OCI-LY7 (cell line): ENCODE results near the gene ADIG.

Experiments
- CTCF ChIP-seq: fragments of 200-600 bp; sonication (generic); conservative IDR thresholded peaks from 2 replicates; pipeline ENCODE4 v1.5.1; 2014; ENCODE audit warnings: mild to moderate bottlenecking, antibody characterized with exemption, low read length, moderate library complexity, mixed read lengths
- EZH2phosphoT487 ChIP-seq: fragments of 200-600 bp; sonication (generic); IDR thresholded peaks from 2 replicates; pipeline ENCODE4 v1.6.1; 2018; ENCODE audit warnings: low read depth, borderline replicate concordance, mild to moderate bottlenecking, mixed run types, antibody characterized with exemption, low read length, moderate library complexity, mixed read lengths

GRCh38 chr20:38534756-38535155 is 46.2 kb upstream of the ADIG start:
- TF ChIP-seq CTCF (no peak), EZH2phosphoT487 (no peak)
